ENCODE measurements around the gene IFNA21.
"Not testable (repeated sequence)": the region's sequence is repeated elsewhere in the genome, so short reads cannot be mapped to it uniquely, and the experiment has no call there.

The IFNA21 gene

DNA sequence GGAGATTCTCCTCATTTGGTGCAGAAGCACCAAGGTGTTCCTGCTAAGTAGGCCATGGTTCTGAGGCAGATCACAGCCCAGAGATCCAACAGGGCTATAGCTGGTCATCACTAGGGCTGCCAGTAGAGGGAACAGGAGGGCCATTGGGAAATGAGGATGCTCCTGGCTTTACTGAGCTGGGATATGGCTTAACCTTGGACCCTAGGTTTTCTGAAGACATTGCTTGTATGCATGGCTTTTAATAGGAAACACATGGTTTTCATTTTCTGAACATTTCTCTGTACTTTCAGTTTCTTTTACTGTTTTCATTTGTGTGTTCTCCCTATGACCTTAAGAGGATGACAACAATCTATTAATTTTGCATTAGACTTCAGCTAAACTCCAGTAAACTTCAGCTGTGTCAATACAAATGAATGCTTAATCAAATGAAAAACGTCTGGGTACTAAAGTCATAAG lies 25.0 kb downstream of the IFNA21 start, which contains the start of gene IFNW1:
Gene IFNW1 (minus strand): TSS at position 406 of the 456 bp plus-strand sequence. CDS start 262 bp downstream, at position 144.
- DNase-seq (ENCODE audit: low spot score): no peak

- no peak for DNase-seq (ENCODE audit: low spot score)
Measured at GRCh38 chr9:21137020-21137419, 29.4 kb downstream of the IFNA21 start.

- no peak for DNase-seq (ENCODE audit: low spot score)
Measured at GRCh38 chr9:21135736-21136135, 30.7 kb downstream of the IFNA21 start.

GRCh38 chr9:21128186-21128585 lies 38.3 kb downstream of the IFNA21 start:
- DNase-seq (ENCODE audit: low spot score): not testable (repeated sequence)

GRCh38 chr9:21121595-21122251 lies 44.7 kb downstream of the IFNA21 start:
- no peak for DNase-seq (ENCODE audit: low spot score)

DNA sequence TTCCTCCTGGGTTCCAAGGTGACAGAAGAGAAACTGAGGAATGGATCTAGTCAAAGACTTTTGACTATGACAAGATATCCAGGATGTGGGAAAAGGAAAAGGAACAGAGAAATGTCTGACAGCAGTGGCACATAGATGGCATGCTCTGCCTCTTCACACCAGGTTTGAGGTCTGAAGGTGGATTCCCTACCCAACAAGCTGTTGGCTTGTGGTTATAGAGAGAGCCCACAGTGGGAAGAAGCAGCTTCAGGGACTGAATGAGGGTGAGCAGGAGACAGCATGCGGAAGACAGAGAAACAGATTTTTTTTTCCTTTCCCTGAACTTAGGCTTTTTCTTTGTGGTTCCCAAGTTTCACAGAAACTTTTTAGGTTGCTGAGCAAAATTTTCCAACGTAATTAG lies 45.4 kb downstream of the IFNA21 start:
- no peak for DNase-seq (ENCODE audit: low spot score)

DNA sequence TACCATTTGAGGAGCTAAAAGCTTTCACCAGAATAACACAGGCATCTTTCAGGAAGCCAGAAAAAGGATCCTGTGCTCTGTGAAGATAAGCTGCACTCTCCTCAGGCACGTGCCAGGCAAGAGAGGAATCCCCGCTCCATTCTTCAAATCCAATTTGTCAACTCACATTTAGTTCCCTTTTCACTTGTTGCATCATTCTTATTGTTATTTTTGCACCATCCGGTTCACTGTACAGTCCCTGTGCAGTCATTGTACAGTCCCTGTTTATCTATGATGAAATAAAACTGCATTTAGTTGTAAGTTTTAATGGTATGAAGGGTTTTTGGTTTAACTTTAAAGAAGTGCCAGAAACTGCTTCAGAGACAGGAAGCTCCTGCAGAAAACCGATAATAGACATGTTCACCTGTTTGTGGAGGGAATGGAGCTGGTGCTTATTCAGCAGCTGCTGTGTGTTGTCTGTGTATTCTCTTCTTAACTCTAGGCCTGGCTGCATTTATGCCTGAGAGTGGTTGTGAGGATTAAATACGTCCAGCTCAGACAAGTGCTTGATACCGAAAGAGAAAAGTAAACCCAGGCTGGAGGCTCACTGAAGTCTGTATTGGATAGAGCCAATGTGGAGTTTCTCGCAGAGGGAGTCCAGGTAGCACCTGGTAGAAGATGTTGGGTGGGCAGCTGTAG lies 47.2 kb downstream of the IFNA21 start:
- DNase-seq (ENCODE audit: low spot score): no peak

Measured in hematopoietic multipotent progenitor cell treated with erythropoietin and hydrocortisone succinate and interleukin-3 and kit ligand, for 17 days (in vitro differentiated cells).